NB4 (cell line): ENCODE results near the gene SLC25A25.

Experiments used
- DNase-seq: peaks from one replicate; pipeline ENCODE4 v3.0.0; 2010; ENCODE audit warnings: low read depth
- H3K4me3 ChIP-seq: one replicate; pipeline ENCODE4 v1.5.1; 2011; ENCODE audit warnings: mild to moderate bottlenecking, low read depth, low read length, moderate library complexity
- CTCF ChIP-seq: IDR thresholded peaks from one replicate; pipeline ENCODE4 v1.5.1; 2012; ENCODE audit warnings: low read depth, low read length
- MAX ChIP-seq: IDR thresholded peaks from 2 replicates; pipeline ENCODE4 v1.6.1; 2011; ENCODE audit warnings: low read depth, low read length
- MYC ChIP-seq: IDR thresholded peaks from 2 replicates; pipeline ENCODE4 v1.6.1; 2011; ENCODE audit warnings: low read depth, low read length
- POLR2A ChIP-seq: IDR thresholded peaks from 2 replicates; pipeline ENCODE4 v1.6.1; 2011; ENCODE audit warnings: mild to moderate bottlenecking; ENCODE audit not compliant: insufficient read length; ENCODE audit errors: extremely low read depth

Gene SLC25A25

GRCh38 chr9:128104171-128104618, 36.2 kb downstream of the SLC25A25 start:
- DNase-seq: no peak
- no peak for TF ChIP-seq MAX
- TF ChIP-seq MYC: no peak
- no peak for TF ChIP-seq CTCF
- TF ChIP-seq POLR2A: no peak

GRCh38 chr9:128105538-128106175, 37.6 kb downstream of the SLC25A25 start:
- TF ChIP-seq CTCF (no peak), POLR2A (no peak), MYC (no peak), MAX (no peak)
- no peak overlapping the region for H3K4me3 ChIP-seq
- no peak for DNase-seq

More at GRCh38 chr9:128104171-128104618, 36.2 kb downstream of the SLC25A25 start:
- no peak overlapping the region for H3K4me3 ChIP-seq

GRCh38 chr9:128106181-128106939, 38.3 kb downstream of the SLC25A25 start:
- DNase-seq: no peak
- H3K4me3 ChIP-seq: no peak overlapping the region
- TF ChIP-seq CTCF (no peak), POLR2A (no peak), MAX (no peak), MYC (no peak)

GRCh38 chr9:128106940-128107467, 39.0 kb downstream of the SLC25A25 start:
- H3K4me3 ChIP-seq: no peak overlapping the region
- TF ChIP-seq POLR2A (no peak), MAX (no peak), CTCF (no peak), MYC (no peak)
- DNase-seq: no peak

- DNase-seq: no peak
- no peak for TF ChIP-seq CTCF
- TF ChIP-seq MYC: no peak
- no peak for TF ChIP-seq MAX
- TF ChIP-seq POLR2A: no peak
- no peak overlapping the region for H3K4me3 ChIP-seq
These were observed 39.6 kb downstream of the SLC25A25 start for GRCh38 chr9:128107468-128108268.
